ENCODE results near the gene NT5DC4.

Gene NT5DC4

DNA sequence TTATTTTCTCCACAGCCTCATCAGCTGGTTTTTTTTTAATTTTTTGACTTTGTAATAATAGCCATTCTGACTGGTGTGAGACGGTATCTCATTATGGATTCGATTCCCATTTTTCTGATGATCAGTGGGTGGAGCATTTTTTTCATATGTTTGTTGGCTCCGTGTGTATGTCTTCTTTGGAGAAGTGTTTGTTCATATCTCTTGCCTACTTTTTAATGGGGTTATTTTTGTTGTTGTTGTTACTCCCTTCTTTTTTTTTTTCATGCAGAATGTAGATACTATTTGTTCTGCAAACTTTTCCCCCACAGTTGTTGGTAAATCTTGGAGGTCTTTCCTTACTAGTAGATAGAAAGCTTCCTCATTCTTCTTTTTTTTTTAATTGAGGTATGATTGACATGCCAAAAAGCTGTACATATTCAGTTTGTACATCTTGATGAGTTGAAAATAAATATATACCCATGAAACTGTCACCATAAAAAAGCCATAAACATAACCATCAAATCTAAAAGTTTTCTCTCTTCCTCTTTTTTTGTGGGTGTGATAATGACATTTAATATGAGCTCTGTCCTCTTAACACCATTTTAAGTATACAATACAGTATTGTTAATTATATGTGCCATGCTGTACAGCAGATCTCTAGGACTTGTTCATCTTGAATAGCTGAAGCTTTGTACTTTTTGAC, 21.8 kb upstream of the NT5DC4 start:
- ChIA-PET POLR2A (interaction anchor here (1.3 kb wide), 1 partner anchor 68 kb away, joined by 3 read pairs; no protein-coding TSS in a partner anchor), CTCF (interaction anchor here (0.8 to 12.8 kb wide), 18 partner anchors 9 to 101 kb away, joined by 3 to 174 read pairs (median 4); partner anchors contain the start of gene NT5DC4)
- no peaks in the 10 kb centered on the region for H3K27me3 ChIP-seq (replicated peaks in 2 of 5; ENCODE audit: control insufficient read depth in 4 of 5, insufficient read depth in 5 of 5, low read length in 4 of 5)
- H3K4me1 ChIP-seq (ENCODE audit: control extremely low read depth in 1 of 4, control insufficient read depth in 4 of 4, insufficient read depth in 4 of 4, low read length in 3 of 4): peaks cover 21 to 64% (median 46%) of the 10 kb centered on the region in 4 experiments
- H3K9me3 ChIP-seq (ENCODE audit: control extremely low read depth in 1 of 5, control insufficient read depth in 4 of 5, insufficient read depth in 2 of 5, low read depth in 1 of 5, low read length in 4 of 5): no peaks in the 10 kb centered on the region
- no peak overlapping the region for H3K27ac ChIP-seq (ENCODE audit: insufficient read depth in 1 of 2, low read depth in 1 of 2, low read length in 2 of 2, poor library complexity in 1 of 2, severe bottlenecking in 2 of 2)
- peak in 2 of 3 donors; percentile 43 to 56 for DNase-seq
- no peak overlapping the region for H3K4me3 ChIP-seq (ENCODE audit: control insufficient read depth in 1 of 7, extremely low read depth in 1 of 7, insufficient read depth in 4 of 7, low read depth in 2 of 7, low read length in 6 of 7)
- H3K36me3 ChIP-seq (ENCODE audit: control insufficient read depth in 4 of 4, insufficient read depth in 4 of 4, low read length in 3 of 4): no peaks in the 10 kb centered on the region
- no CpG with 5 or more reads among the region's 3 CpGs for WGBS (ENCODE audit: insufficient coverage)

DNA sequence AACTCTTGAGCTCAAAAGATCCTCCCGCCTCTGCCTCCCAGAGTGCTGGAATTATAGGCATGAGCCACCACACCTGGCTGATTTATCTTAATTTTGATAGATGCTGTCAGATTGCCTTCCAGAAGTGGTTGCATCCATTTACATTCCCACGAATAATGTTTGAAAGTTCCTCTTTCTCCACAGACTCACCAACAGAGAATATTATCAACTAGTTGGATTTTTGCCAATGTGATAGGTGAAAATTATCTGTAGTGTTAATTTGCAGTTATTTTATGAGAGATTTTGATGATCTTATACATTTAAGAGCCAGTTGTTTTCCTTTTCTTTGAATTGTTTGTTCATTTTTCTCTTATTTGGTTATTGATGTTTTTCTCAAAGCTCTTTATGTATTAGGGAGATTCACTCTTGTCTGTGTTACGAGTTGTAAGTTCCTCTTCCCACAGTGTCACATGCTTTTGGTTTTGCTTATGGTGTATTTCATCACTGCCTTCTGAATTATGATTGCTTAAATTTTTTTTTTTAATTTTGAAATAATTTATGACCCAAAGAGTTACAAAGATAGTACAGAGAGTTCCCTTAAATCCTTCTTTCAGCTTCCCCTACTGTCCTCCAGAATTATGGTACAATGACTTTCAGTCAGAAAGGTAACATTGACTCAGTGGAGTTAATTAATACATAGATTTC, 20.7 kb upstream of the NT5DC4 start:
- POLR2A ChIA-PET: interaction anchor here (1.0 to 1.3 kb wide), 3 partner anchors 25 to 70 kb away, joined by 3 read pairs; no protein-coding TSS in a partner anchor
- peak; percentile 66 to 92 (median 87) for DNase-seq
- H3K27ac ChIP-seq (ENCODE audit: insufficient read depth in 1 of 2, low read depth in 1 of 2, low read length in 2 of 2, poor library complexity in 1 of 2, severe bottlenecking in 2 of 2): peak overlapping the region; percentile 28 to 56
- CTCF ChIA-PET: interaction anchor here (1.0 to 12.8 kb wide), 8 partner anchors 8 to 100 kb away, joined by 3 to 174 read pairs (median 4); partner anchors contain the start of gene NT5DC4
- peak overlapping the region in 3 of 7 experiments; percentile 21 to 36 (median 30) for H3K4me3 ChIP-seq (ENCODE audit: control insufficient read depth in 1 of 7, extremely low read depth in 1 of 7, insufficient read depth in 4 of 7, low read depth in 2 of 7, low read length in 6 of 7)
- 86% methylated on average over 1 of the region's 3 CpGs for WGBS (ENCODE audit: insufficient coverage)
- peaks cover 21 to 74% (median 53%) of the 10 kb centered on the region in 4 experiments for H3K4me1 ChIP-seq (ENCODE audit: control extremely low read depth in 1 of 4, control insufficient read depth in 4 of 4, insufficient read depth in 4 of 4, low read length in 3 of 4)
- no peaks in the 10 kb centered on the region for H3K9me3 ChIP-seq (ENCODE audit: control extremely low read depth in 1 of 5, control insufficient read depth in 4 of 5, insufficient read depth in 2 of 5, low read depth in 1 of 5, low read length in 4 of 5)
- no peaks in the 10 kb centered on the region for H3K27me3 ChIP-seq (replicated peaks in 2 of 5; ENCODE audit: control insufficient read depth in 4 of 5, insufficient read depth in 5 of 5, low read length in 4 of 5)
- no peaks in the 10 kb centered on the region for H3K36me3 ChIP-seq (ENCODE audit: control insufficient read depth in 4 of 4, insufficient read depth in 4 of 4, low read length in 3 of 4)

DNA sequence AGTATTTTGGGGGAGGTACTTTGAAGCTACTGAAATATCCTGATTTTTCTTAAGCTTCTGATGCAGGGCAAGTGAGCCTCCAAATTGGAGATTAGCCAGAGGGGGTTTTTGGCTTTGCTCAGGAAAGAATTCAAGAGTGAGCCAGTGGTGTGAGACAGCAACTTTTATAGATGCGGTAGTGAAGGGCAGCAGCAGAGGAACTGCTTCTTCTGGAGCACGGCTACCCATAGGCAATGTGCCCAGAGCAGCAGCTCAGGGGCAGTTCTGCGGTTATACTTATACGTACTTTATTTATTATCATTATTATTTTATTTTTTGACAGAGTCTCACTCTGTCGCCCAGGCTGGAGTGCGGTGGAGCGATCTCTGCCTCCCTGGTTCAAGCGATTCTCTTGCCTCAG, 19.8 kb upstream of the NT5DC4 start:
- no peaks in the 10 kb centered on the region for H3K9me3 ChIP-seq (ENCODE audit: control extremely low read depth in 1 of 5, control insufficient read depth in 4 of 5, insufficient read depth in 2 of 5, low read depth in 1 of 5, low read length in 4 of 5)
- H3K27me3 ChIP-seq (replicated peaks in 2 of 5; ENCODE audit: control insufficient read depth in 4 of 5, insufficient read depth in 5 of 5, low read length in 4 of 5): no peaks in the 10 kb centered on the region
- POLR2A ChIA-PET: interaction anchor here (0.6 to 1.2 kb wide), 2 partner anchors 71 to 228 kb away, joined by 3 read pairs; no protein-coding TSS in a partner anchor
- H3K4me1 ChIP-seq (ENCODE audit: control extremely low read depth in 1 of 4, control insufficient read depth in 4 of 4, insufficient read depth in 4 of 4, low read length in 3 of 4): peaks cover 21 to 83% (median 62%) of the 10 kb centered on the region in 4 experiments
- 3% methylated on average over 5 of the region's 8 CpGs for WGBS (ENCODE audit: insufficient coverage)
- H3K36me3 ChIP-seq (ENCODE audit: control insufficient read depth in 4 of 4, insufficient read depth in 4 of 4, low read length in 3 of 4): no peaks in the 10 kb centered on the region
- peak overlapping the region in 1 of 2 experiments; percentile 66 for H3K27ac ChIP-seq (ENCODE audit: insufficient read depth in 1 of 2, low read depth in 1 of 2, low read length in 2 of 2, poor library complexity in 1 of 2, severe bottlenecking in 2 of 2)
- H3K4me3 ChIP-seq (ENCODE audit: control insufficient read depth in 1 of 7, extremely low read depth in 1 of 7, insufficient read depth in 4 of 7, low read depth in 2 of 7, low read length in 6 of 7): peak overlapping the region in 2 of 7 experiments; percentile 30
- DNase-seq: peak; percentile 69 to 91 (median 91)
- CTCF ChIA-PET: interaction anchor here (1.0 to 12.8 kb wide), 4 partner anchors 10 to 75 kb away, joined by 3 to 174 read pairs (median 5); partner anchors contain the start of gene NT5DC4

DNA sequence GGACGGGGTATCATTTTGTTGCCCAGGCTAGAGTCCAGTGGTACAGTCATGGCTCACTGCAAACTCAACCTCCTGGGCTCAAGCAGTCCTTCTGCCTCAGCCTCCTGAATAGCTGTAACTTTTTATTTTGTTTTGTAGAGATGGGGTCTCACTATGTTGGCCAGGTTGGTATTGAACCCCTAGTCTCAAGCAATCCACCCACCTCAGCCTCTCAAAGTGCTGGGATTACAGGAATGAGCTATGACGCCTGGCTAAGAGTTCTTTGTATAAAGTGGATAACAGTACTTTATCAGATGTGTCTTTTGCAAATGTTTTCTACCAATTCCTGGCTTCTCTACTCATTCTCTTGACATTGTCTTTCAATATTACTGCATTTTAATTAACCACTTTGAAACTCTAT, 17.1 kb upstream of the NT5DC4 start:
- DNase-seq: no peak
- peaks cover 39 to 91% (median 77%) of the 10 kb centered on the region in 4 experiments for H3K4me1 ChIP-seq (ENCODE audit: control extremely low read depth in 1 of 4, control insufficient read depth in 4 of 4, insufficient read depth in 4 of 4, low read length in 3 of 4)
- no peaks in the 10 kb centered on the region for H3K9me3 ChIP-seq (ENCODE audit: control extremely low read depth in 1 of 5, control insufficient read depth in 4 of 5, insufficient read depth in 2 of 5, low read depth in 1 of 5, low read length in 4 of 5)
- POLR2A ChIA-PET: no interaction called here
- WGBS (ENCODE audit: insufficient coverage): 92% methylated on average over 1 of the region's 2 CpGs
- no peaks in the 10 kb centered on the region for H3K36me3 ChIP-seq (ENCODE audit: control insufficient read depth in 4 of 4, insufficient read depth in 4 of 4, low read length in 3 of 4)
- no peak overlapping the region for H3K27ac ChIP-seq (ENCODE audit: insufficient read depth in 1 of 2, low read depth in 1 of 2, low read length in 2 of 2, poor library complexity in 1 of 2, severe bottlenecking in 2 of 2)
- H3K27me3 ChIP-seq (replicated peaks in 2 of 5; ENCODE audit: control insufficient read depth in 4 of 5, insufficient read depth in 5 of 5, low read length in 4 of 5): no peaks in the 10 kb centered on the region
- CTCF ChIA-PET: interaction anchor here (1.5 to 12.8 kb wide), 5 partner anchors 9 to 182 kb away, joined by 3 to 174 read pairs (median 6); partner anchors contain the start of gene NT5DC4
- H3K4me3 ChIP-seq (ENCODE audit: control insufficient read depth in 1 of 7, extremely low read depth in 1 of 7, insufficient read depth in 4 of 7, low read depth in 2 of 7, low read length in 6 of 7): no peak overlapping the region

DNA sequence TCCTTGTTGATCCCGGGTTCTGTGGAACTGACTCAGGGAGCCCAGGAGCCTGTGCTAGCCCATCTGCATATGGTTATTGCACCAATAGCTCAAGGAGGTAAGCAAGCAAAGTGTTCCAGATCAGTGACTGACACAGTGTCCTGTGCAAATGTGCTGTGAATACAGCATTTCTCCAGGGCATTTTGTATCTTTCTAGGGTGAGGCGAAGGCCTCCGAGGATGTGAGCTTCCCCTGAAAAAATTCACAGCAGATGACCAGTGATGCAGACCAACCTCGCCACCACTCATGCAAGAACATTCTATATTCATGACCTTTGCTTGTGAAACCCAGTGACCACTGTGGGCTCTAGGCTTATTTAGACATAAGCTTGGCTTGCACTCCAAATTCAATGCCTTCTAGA, 15.2 kb upstream of the NT5DC4 start:
- H3K36me3 ChIP-seq (ENCODE audit: control insufficient read depth in 4 of 4, insufficient read depth in 4 of 4, low read length in 3 of 4): no peaks in the 10 kb centered on the region
- peaks cover 30 to 89% (median 73%) of the 10 kb centered on the region in 4 experiments for H3K4me1 ChIP-seq (ENCODE audit: control extremely low read depth in 1 of 4, control insufficient read depth in 4 of 4, insufficient read depth in 4 of 4, low read length in 3 of 4)
- 100% methylated on average over 2 of the region's 4 CpGs for WGBS (ENCODE audit: insufficient coverage)
- ChIA-PET POLR2A (interaction anchor here (0.8 to 1.4 kb wide), 3 partner anchors 13 to 40 kb away, joined by 3 to 4 read pairs (median 4); no protein-coding TSS in a partner anchor), CTCF (interaction anchor here (0.7 to 12.8 kb wide), 9 partner anchors 14 to 107 kb away, joined by 3 to 174 read pairs (median 4); partner anchors contain the start of gene NT5DC4)
- H3K27me3 ChIP-seq (replicated peaks in 2 of 5; ENCODE audit: control insufficient read depth in 4 of 5, insufficient read depth in 5 of 5, low read length in 4 of 5): no peaks in the 10 kb centered on the region
- H3K4me3 ChIP-seq (ENCODE audit: control insufficient read depth in 1 of 7, extremely low read depth in 1 of 7, insufficient read depth in 4 of 7, low read depth in 2 of 7, low read length in 6 of 7): peak overlapping the region in 1 of 7 experiments; percentile 1
- no peaks in the 10 kb centered on the region for H3K9me3 ChIP-seq (ENCODE audit: control extremely low read depth in 1 of 5, control insufficient read depth in 4 of 5, insufficient read depth in 2 of 5, low read depth in 1 of 5, low read length in 4 of 5)
- H3K27ac ChIP-seq (ENCODE audit: insufficient read depth in 1 of 2, low read depth in 1 of 2, low read length in 2 of 2, poor library complexity in 1 of 2, severe bottlenecking in 2 of 2): peak overlapping the region in 1 of 2 experiments; percentile 47
- no peak for DNase-seq

DNA sequence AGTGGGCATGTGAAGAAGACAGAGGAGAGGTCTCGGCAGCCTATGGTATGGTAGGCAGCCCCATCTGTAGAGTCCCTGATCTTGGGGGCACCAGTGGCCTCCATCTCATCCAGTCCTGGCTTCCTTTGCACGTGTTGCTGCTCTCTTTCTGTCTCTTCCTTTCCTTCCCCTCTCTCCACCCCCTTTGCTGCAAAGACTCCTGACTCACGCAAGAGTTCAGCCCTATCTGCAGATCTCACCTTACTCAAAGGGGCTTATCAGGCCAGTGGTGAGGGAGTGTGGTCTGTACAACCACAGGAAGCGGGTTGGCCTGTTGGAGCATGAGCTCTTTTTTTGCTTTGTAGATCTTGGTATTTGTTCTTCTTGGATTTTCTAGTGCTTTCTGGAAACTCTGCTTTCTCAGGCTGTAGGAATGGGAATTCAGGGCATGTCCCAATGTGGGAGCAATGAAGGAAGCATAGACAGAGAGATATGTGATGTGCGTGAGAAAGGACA, 14.6 kb upstream of the NT5DC4 start:
- H3K27ac ChIP-seq (ENCODE audit: insufficient read depth in 1 of 2, low read depth in 1 of 2, low read length in 2 of 2, poor library complexity in 1 of 2, severe bottlenecking in 2 of 2): peak overlapping the region in 1 of 2 experiments; percentile 49
- peak overlapping the region in 3 of 7 experiments; percentile 26 to 50 (median 30) for H3K4me3 ChIP-seq (ENCODE audit: control insufficient read depth in 1 of 7, extremely low read depth in 1 of 7, insufficient read depth in 4 of 7, low read depth in 2 of 7, low read length in 6 of 7)
- WGBS (ENCODE audit: insufficient coverage): 0% methylated on average over 3 of the region's 5 CpGs
- no peaks in the 10 kb centered on the region for H3K9me3 ChIP-seq (ENCODE audit: control extremely low read depth in 1 of 5, control insufficient read depth in 4 of 5, insufficient read depth in 2 of 5, low read depth in 1 of 5, low read length in 4 of 5)
- peak; percentile 97 to 99 (median 99) for DNase-seq
- CTCF ChIA-PET: interaction anchor here (0.7 to 12.8 kb wide), 11 partner anchors 14 to 107 kb away, joined by 3 to 174 read pairs (median 4); partner anchors contain the start of gene NT5DC4
- peaks cover 0 to 3% (median 0%) of the 10 kb centered on the region in 4 experiments for H3K36me3 ChIP-seq (ENCODE audit: control insufficient read depth in 4 of 4, insufficient read depth in 4 of 4, low read length in 3 of 4)
- no peaks in the 10 kb centered on the region for H3K27me3 ChIP-seq (replicated peaks in 2 of 5; ENCODE audit: control insufficient read depth in 4 of 5, insufficient read depth in 5 of 5, low read length in 4 of 5)
- POLR2A ChIA-PET: interaction anchor here (0.6 to 2.1 kb wide), 5 partner anchors 14 to 61 kb away, joined by 3 to 11 read pairs (median 4); partner anchors contain the start of genes NT5DC4 and SLC20A1
- H3K4me1 ChIP-seq (ENCODE audit: control extremely low read depth in 1 of 4, control insufficient read depth in 4 of 4, insufficient read depth in 4 of 4, low read length in 3 of 4): peaks cover 28 to 89% (median 70%) of the 10 kb centered on the region in 4 experiments
